ENCODE results near the gene TRMO. TPM values are rescaled to one million over a fixed set of nuclear protein-coding genes. Genes with fewer than 3 reads are reported as not detected.
A peak's percentile ranks its signal among the peaks of the same experiment; 100 is the strongest.
"Not testable (repeated sequence)": the region's sequence is repeated elsewhere in the genome, so short reads cannot be mapped to it uniquely, and the experiment has no call there.

TRMO gene
- total and polyA plus RNA-seq, 2 of the 13 experiments (the other 11 are each of a cell fraction or from before 2014, with no cell fraction given): 8.7 to 18.6 TPM

- intact Hi-C loops (cut with micrococcal nuclease; ENCODE audit: unreplicated experiment); CTCF ChIA-PET (ENCODE audit: low intra/inter-chr PET ratio, low total read pairs); FAIRE-seq; POLR2A ChIA-PET; H3K4me2 ChIP-seq (ENCODE audit: low read depth, low read length); H4K20me1 ChIP-seq (ENCODE audit: insufficient read depth, low read length); H3K79me2 ChIP-seq (ENCODE audit: insufficient read depth, low read length); H3K27me3 ChIP-seq (ENCODE audit: control insufficient read depth in 1 of 2, insufficient read depth in 2 of 2, low read length in 2 of 2); H3K36me3 ChIP-seq (replicated peaks in 1 of 2; ENCODE audit: control insufficient read depth in 1 of 2, insufficient read depth in 2 of 2, low read length in 2 of 2); in situ Hi-C loops (cut with HindIII; ENCODE audit: extremely low pct_ligation_motif_present, low pct_unique_long_range_greater_than_20kb); H3K4me3 ChIP-seq (replicated peaks in 1 of 3; ENCODE audit: insufficient read depth in 1 of 3, low read depth in 2 of 3, low read length in 3 of 3); H3K9me3 ChIP-seq (ENCODE audit: low read length); H3K9ac ChIP-seq (ENCODE audit: insufficient read depth, low read depth, low read length); ATAC-seq; DNase-seq (ENCODE audit: low spot score); H3K27ac ChIP-seq (ENCODE audit: extremely low read length, insufficient read depth, low read length); BruUV-seq (replicated peaks); H2AFZ ChIP-seq (ENCODE audit: low read length); H3K4me1 ChIP-seq (ENCODE audit: insufficient read depth, low read length); TF ChIP-seq ATF7 (CRISPR knock-in tag; IDR thresholded peaks at IDR 0.05): not testable (repeated sequence)
- peak; percentile 87 for TF ChIP-seq ATF7 (IDR thresholded peaks at IDR 0.05)
- WGBS (ENCODE audit: low lambda C conversion rate): 25% methylated on average over 2 of the region's 2 CpGs
Measured at GRCh38 chr9:97947094-97947493, 24.8 kb upstream of the TRMO start.

- 10% methylated on average over 2 of the region's 2 CpGs for WGBS (ENCODE audit: low lambda C conversion rate)
- H3K4me1 ChIP-seq (ENCODE audit: insufficient read depth, low read length); H4K20me1 ChIP-seq (ENCODE audit: insufficient read depth, low read length); ATAC-seq; H3K4me3 ChIP-seq (replicated peaks in 1 of 3; ENCODE audit: insufficient read depth in 1 of 3, low read depth in 2 of 3, low read length in 3 of 3); H3K79me2 ChIP-seq (ENCODE audit: insufficient read depth, low read length); H3K27me3 ChIP-seq (ENCODE audit: control insufficient read depth in 1 of 2, insufficient read depth in 2 of 2, low read length in 2 of 2); H3K4me2 ChIP-seq (ENCODE audit: low read depth, low read length); H2AFZ ChIP-seq (ENCODE audit: low read length); POLR2A ChIA-PET; in situ Hi-C loops (cut with HindIII; ENCODE audit: extremely low pct_ligation_motif_present, low pct_unique_long_range_greater_than_20kb); H3K27ac ChIP-seq (ENCODE audit: extremely low read length, insufficient read depth, low read length); CTCF ChIA-PET (ENCODE audit: low intra/inter-chr PET ratio, low total read pairs); H3K36me3 ChIP-seq (replicated peaks in 1 of 2; ENCODE audit: control insufficient read depth in 1 of 2, insufficient read depth in 2 of 2, low read length in 2 of 2); H3K9ac ChIP-seq (ENCODE audit: insufficient read depth, low read depth, low read length); BruUV-seq (replicated peaks); DNase-seq (ENCODE audit: low spot score); intact Hi-C loops (cut with micrococcal nuclease; ENCODE audit: unreplicated experiment); FAIRE-seq; H3K9me3 ChIP-seq (ENCODE audit: low read length): not testable (repeated sequence)
Measured at GRCh38 chr9:97945470-97945869, 23.2 kb upstream of the TRMO start.

GRCh38 chr9:97944612-97945011 lies 22.3 kb upstream of the TRMO start:
- Histone ChIP-seq H3K36me3 (replicated peaks in 1 of 2; ENCODE audit: control insufficient read depth in 1 of 2, insufficient read depth in 2 of 2, low read length in 2 of 2) (no peaks in the 10 kb centered on the region), H3K9ac (ENCODE audit: insufficient read depth, low read depth, low read length) (no peak overlapping the region), H3K79me2 (ENCODE audit: insufficient read depth, low read length) (no peaks in the 10 kb centered on the region), H3K4me2 (ENCODE audit: low read depth, low read length) (no peak overlapping the region), H3K9me3 (ENCODE audit: low read length) (no peaks in the 10 kb centered on the region), H3K4me1 (ENCODE audit: insufficient read depth, low read length) (no peaks in the 10 kb centered on the region), H3K27ac (ENCODE audit: extremely low read length, insufficient read depth, low read length) (no peak overlapping the region), H4K20me1 (ENCODE audit: insufficient read depth, low read length) (no peaks in the 10 kb centered on the region), H3K27me3 (ENCODE audit: control insufficient read depth in 1 of 2, insufficient read depth in 2 of 2, low read length in 2 of 2) (0 out of 5 replicates have a peak, but pooled peaks cover 0 to 3% of the 10 kb centered on the region in 2 experiments), H3K4me3 (replicated peaks in 1 of 3; ENCODE audit: insufficient read depth in 1 of 3, low read depth in 2 of 3, low read length in 3 of 3) (no peak overlapping the region), H2AFZ (ENCODE audit: low read length) (no peak overlapping the region)
- ChIA-PET CTCF (ENCODE audit: low intra/inter-chr PET ratio, low total read pairs) (no interaction called here), POLR2A (no interaction called here)
- in situ Hi-C loops (cut with HindIII; ENCODE audit: extremely low pct_ligation_motif_present, low pct_unique_long_range_greater_than_20kb) (no loop called here), intact Hi-C loops (cut with micrococcal nuclease; ENCODE audit: unreplicated experiment) (no loop called here)
- FAIRE-seq (no peak), ATAC-seq (no peak), DNase-seq (ENCODE audit: low spot score) (no peak)
- no TSS peak for BruUV-seq (replicated peaks)
- 60% methylated on average over 3 of the region's 3 CpGs for WGBS (ENCODE audit: low lambda C conversion rate)
- TF ChIP-seq ZFP36 (IDR thresholded peaks at IDR 0.05; ENCODE audit: borderline replicate concordance, low read depth, low read length, partially characterized antibody) (no peak), CBX5 (CRISPR knock-in tag; IDR thresholded peaks at IDR 0.05; ENCODE audit: borderline replicate concordance) (no peak), NFE2L1 (CRISPR knock-in tag; IDR thresholded peaks at IDR 0.05; ENCODE audit: borderline replicate concordance) (no peak), CREB1 (IDR thresholded peaks at IDR 0.05) (peak; percentile 60), CREB1 (CRISPR knock-in tag; IDR thresholded peaks at IDR 0.05) (no peak), HMG20A (CRISPR knock-in tag; IDR thresholded peaks at IDR 0.05; ENCODE audit: borderline replicate concordance) (no peak)
